ENCODE results near the gene CCDC106. TPM values are rescaled to one million over a fixed set of nuclear protein-coding genes. Genes with fewer than 3 reads are reported as not detected.

Gene CCDC106
- total RNA-seq, 1 experiment from 2014 or later: 21.1 TPM

GRCh38 chr19:55603581-55604292 lies 44.3 kb upstream of the CCDC106 start:
- ChIA-PET CTCF (interaction anchor here (0.5 to 4.4 kb wide), 9 partner anchors 9 to 537 kb away, joined by 3 to 55 read pairs (median 6); partner anchors contain the start of genes U2AF2 and ZNF444), POLR2A (interaction anchor here (0.6 to 1.9 kb wide), 7 partner anchors 10 to 119 kb away, joined by 3 to 9 read pairs (median 4); partner anchors contain the start of genes NAT14, SSC5D and ZNF784)
- Mint-ChIP-seq H3K4me3 (peak overlapping the region; percentile 83), H3K9me3 (no peaks in the 10 kb centered on the region), H3K4me1 (peaks cover 28% of the 10 kb centered on the region), H3K27ac (peak overlapping the region; percentile 99), H3K27me3 (ENCODE audit: low read depth) (no peaks in the 10 kb centered on the region), H3K36me3 (peaks cover 16% of the 10 kb centered on the region)
- TF ChIP-seq ZSCAN18 (CRISPR knock-in tag; IDR thresholded peaks at IDR 0.05): no peak
- no peak for TF ChIP-seq GRHL2 (CRISPR knock-in tag; IDR thresholded peaks at IDR 0.05; ENCODE audit: insufficient replicate concordance, severe bottlenecking)
- no peak for TF ChIP-seq OVOL2 (CRISPR knock-in tag; IDR thresholded peaks at IDR 0.05; ENCODE audit: borderline replicate concordance)
- no peak for TF ChIP-seq IRF2 (CRISPR knock-in tag; IDR thresholded peaks at IDR 0.05; ENCODE audit: borderline replicate concordance, low read depth)
- TF ChIP-seq ZNF532 (CRISPR knock-in tag; IDR thresholded peaks at IDR 0.05; ENCODE audit: borderline replicate concordance): no peak
- no peak for TF ChIP-seq ZBTB21 (CRISPR knock-in tag; IDR thresholded peaks at IDR 0.05; ENCODE audit: borderline replicate concordance)
- no peak for TF ChIP-seq ZNF671 (CRISPR knock-in tag; IDR thresholded peaks at IDR 0.05)
- TF ChIP-seq CBFB (CRISPR knock-in tag; IDR thresholded peaks at IDR 0.05; ENCODE audit: low read depth): no peak
- ATAC-seq: peak; percentile 2
- DNase-seq (ENCODE audit: low spot score): peak; percentile 71

GRCh38 chr19:55605207-55605636 lies 42.8 kb upstream of the CCDC106 start:
- no peaks in the 10 kb centered on the region for H3K9me3 Mint-ChIP-seq
- TF ChIP-seq SP1 (CRISPR knock-in tag; conservative IDR thresholded peaks at IDR 0.05): peak; percentile 83
- no peak for TF ChIP-seq TP53 (CRISPR knock-in tag; IDR thresholded peaks at IDR 0.05)
- no peak for TF ChIP-seq IRF1 (CRISPR knock-in tag; IDR thresholded peaks at IDR 0.05)
- no peak for TF ChIP-seq RELA (CRISPR knock-in tag; IDR thresholded peaks at IDR 0.05; ENCODE audit: borderline replicate concordance)
- no peak for TF ChIP-seq E2F5 (CRISPR knock-in tag; IDR thresholded peaks at IDR 0.05)
- TF ChIP-seq PRDM15 (CRISPR knock-in tag; IDR thresholded peaks at IDR 0.05): peak; percentile 42; the same call in 1 of the 2 replicates
- peak; percentile 34; the same call in 1 of the 2 replicates for TF ChIP-seq GABPB1 (CRISPR knock-in tag; IDR thresholded peaks at IDR 0.05)
- peak; percentile 58 for ATAC-seq
- H3K4me1 Mint-ChIP-seq: peaks cover 27% of the 10 kb centered on the region
- POLR2A ChIA-PET: interaction anchor here (0.6 to 1.9 kb wide), 9 partner anchors 8 to 412 kb away, joined by 3 to 9 read pairs (median 5); partner anchors contain the start of genes NAT14 and ZNF784
- no peaks in the 10 kb centered on the region for H3K27me3 Mint-ChIP-seq (ENCODE audit: low read depth)
- H3K27ac Mint-ChIP-seq: peak overlapping the region; percentile 99
- CTCF ChIA-PET: interaction anchor here (0.5 to 4.4 kb wide), 23 partner anchors 8 to 459 kb away, joined by 3 to 55 read pairs (median 7); partner anchors contain the start of genes CCDC106, TMEM238, U2AF2 and ZNF579
- peak overlapping the region; percentile 83 for H3K4me3 Mint-ChIP-seq
- peaks cover 22% of the 10 kb centered on the region for H3K36me3 Mint-ChIP-seq
- peak; percentile 98 for DNase-seq (ENCODE audit: low spot score)

All from WTC11 (cell line).